ENCODE results near the gene SEPTIN8. TPM values are rescaled to one million over a fixed set of nuclear protein-coding genes. Genes with fewer than 3 reads are reported as not detected.

The SEPTIN8 gene
- total RNA-seq, 1 donor from 2014 or later = 127 TPM

GRCh38 chr5:132763181-132764036 is 13.6 kb downstream of the SEPTIN8 start:
- Mint-ChIP-seq H3K27ac (ENCODE audit: unreplicated experiment) (no peak overlapping the region), H3K9me3 (ENCODE audit: low read depth) (no peaks in the 10 kb centered on the region), H3K4me3 (ENCODE audit: unreplicated experiment) (no peak overlapping the region), H3K27me3 (ENCODE audit: low read depth) (no peaks in the 10 kb centered on the region), H3K4me1 (ENCODE audit: low read depth) (peaks cover 18% of the 10 kb centered on the region), H3K36me3 (ENCODE audit: low read depth) (peaks cover 45% of the 10 kb centered on the region)
- TF ChIP-seq CTCF (IDR thresholded peaks at IDR 0.05) = no peak
- DNase-seq (ENCODE audit: low spot score) = no peak

GRCh38 chr5:132762246-132763000 is 14.6 kb downstream of the SEPTIN8 start:
- H3K27me3 Mint-ChIP-seq (ENCODE audit: low read depth) = no peaks in the 10 kb centered on the region
- peaks cover 9% of the 10 kb centered on the region for H3K4me1 Mint-ChIP-seq (ENCODE audit: low read depth)
- peaks cover 52% of the 10 kb centered on the region for H3K36me3 Mint-ChIP-seq (ENCODE audit: low read depth)
- H3K4me3 Mint-ChIP-seq (ENCODE audit: unreplicated experiment) = no peak overlapping the region
- TF ChIP-seq CTCF (IDR thresholded peaks at IDR 0.05) = no peak
- no peak for DNase-seq (ENCODE audit: low spot score)
- H3K27ac Mint-ChIP-seq (ENCODE audit: unreplicated experiment) = no peak overlapping the region
- no peaks in the 10 kb centered on the region for H3K9me3 Mint-ChIP-seq (ENCODE audit: low read depth)

GRCh38 chr5:132761321-132762240 is 15.5 kb downstream of the SEPTIN8 start:
- no peaks in the 10 kb centered on the region for H3K27me3 Mint-ChIP-seq (ENCODE audit: low read depth)
- H3K27ac Mint-ChIP-seq (ENCODE audit: unreplicated experiment) = no peak overlapping the region
- peaks cover 56% of the 10 kb centered on the region for H3K36me3 Mint-ChIP-seq (ENCODE audit: low read depth)
- TF ChIP-seq CTCF (IDR thresholded peaks at IDR 0.05) = no peak
- peaks cover under 1% of the 10 kb centered on the region for H3K4me1 Mint-ChIP-seq (ENCODE audit: low read depth)
- no peak overlapping the region for H3K4me3 Mint-ChIP-seq (ENCODE audit: unreplicated experiment)
- H3K9me3 Mint-ChIP-seq (ENCODE audit: low read depth) = no peaks in the 10 kb centered on the region
- no peak for DNase-seq (ENCODE audit: low spot score)

- DNase-seq (ENCODE audit: low spot score) = no peak
- Mint-ChIP-seq H3K36me3 (ENCODE audit: low read depth) (peaks cover 59% of the 10 kb centered on the region), H3K4me3 (ENCODE audit: unreplicated experiment) (no peak overlapping the region), H3K27ac (ENCODE audit: unreplicated experiment) (no peak overlapping the region), H3K4me1 (ENCODE audit: low read depth) (no peaks in the 10 kb centered on the region), H3K27me3 (ENCODE audit: low read depth) (no peaks in the 10 kb centered on the region), H3K9me3 (ENCODE audit: low read depth) (no peaks in the 10 kb centered on the region)
- TF ChIP-seq CTCF (IDR thresholded peaks at IDR 0.05) = no peak
These were observed 16.3 kb downstream of the SEPTIN8 start for GRCh38 chr5:132760601-132761317.
